Endodermal cell (in vitro differentiated cells): ENCODE results near the gene TMOD4. TPM values are rescaled to one million over a fixed set of nuclear protein-coding genes. Genes with fewer than 3 reads are reported as not detected.
A peak's percentile ranks its signal among the peaks of the same experiment; 100 is the strongest.

ENCODE experiments used
- DNase-seq: peaks from one replicate; pipeline ENCODE4 v3.0.0-alpha.2; 2017
- H3K27ac ChIP-seq: 2 replicates; pipeline ENCODE4 v1.5.1; 2013; ENCODE audit warnings: mild to moderate bottlenecking, low read depth, low read length, moderate library complexity
- H3K27me3 ChIP-seq: 2 replicates; pipeline ENCODE4 v1.6.1; 2013; ENCODE audit warnings: mild to moderate bottlenecking, low read length, moderate library complexity; ENCODE audit not compliant: insufficient read depth, control insufficient read depth, poor library complexity, severe bottlenecking
- H3K36me3 ChIP-seq: 2 replicates; pipeline ENCODE4 v1.7.0; 2013; ENCODE audit warnings: mild to moderate bottlenecking, low read length, moderate library complexity; ENCODE audit not compliant: control insufficient read depth, insufficient read depth
- H3K4me1 ChIP-seq: one replicate; pipeline ENCODE4 v1.7.0; 2013; ENCODE audit warnings: low read length; ENCODE audit not compliant: control insufficient read depth, insufficient read depth
- H3K4me3 ChIP-seq: 2 replicates; pipeline ENCODE4 v1.5.1; 2013; ENCODE audit warnings: mild to moderate bottlenecking, low read length, moderate library complexity
- H3K9ac ChIP-seq: 2 replicates; pipeline ENCODE4 v1.6.1; 2013; ENCODE audit warnings: mild to moderate bottlenecking, low read length, moderate library complexity; ENCODE audit not compliant: poor library complexity, severe bottlenecking; ENCODE audit errors: extremely low read depth
- H3K9me3 ChIP-seq: 2 replicates; pipeline ENCODE4 v1.6.1; 2013; ENCODE audit warnings: mild to moderate bottlenecking, low read length, moderate library complexity; ENCODE audit not compliant: control insufficient read depth
- H3K27ac Mint-ChIP-seq: 2 replicates; pipeline ENCODE4 v1.8.0; 2020; ENCODE audit warnings: mixed read lengths
- H3K27me3 Mint-ChIP-seq: 2 replicates; pipeline ENCODE4 v1.8.0; 2021; ENCODE audit warnings: mild to moderate bottlenecking, mixed read lengths; ENCODE audit not compliant: insufficient read depth
- H3K36me3 Mint-ChIP-seq: 2 replicates; pipeline ENCODE4 v1.8.0; 2020; ENCODE audit warnings: low read depth, mixed read lengths
- H3K4me1 Mint-ChIP-seq: 2 replicates; pipeline ENCODE4 v1.8.0; 2020; ENCODE audit warnings: mixed read lengths
- H3K4me3 Mint-ChIP-seq: 2 replicates; pipeline ENCODE4 v1.8.0; 2020; ENCODE audit warnings: mild to moderate bottlenecking, moderate library complexity, mixed read lengths
- H3K9me3 Mint-ChIP-seq: 2 replicates; pipeline ENCODE4 v1.8.0; 2020; ENCODE audit warnings: mild to moderate bottlenecking, mixed read lengths
- CTCF ChIP-seq: fragments of 200-600 bp; sonication (generic); conservative IDR thresholded peaks from 2 replicates; pipeline ENCODE4 v1.5.0; 2021; ENCODE audit warnings: antibody characterized with exemption, mild to moderate bottlenecking
- WGBS, 2 experiments: methylation state at CpG; one replicate each; pipeline versions ENCODE4 v1.1.5 to v1.1.7; 2013; ENCODE audit warnings: missing lambda C conversion rate in 2 of 2, mixed read lengths in 1 of 2; ENCODE audit not compliant: insufficient coverage in 1 of 2, insufficient read length in 1 of 2; 5-methylcytosine and 5-hydroxymethylcytosine counted together
- total RNA-seq, 2 donors: library from RNA; stranded (reverse); fragmentation: NEBNext Ultra II Directional in 1 of 2; extraction: Animal tissue kit (Norgen Biotek cat#: 25700) in 1 of 2; gene quantifications; 2 replicates in 1 of 2; 3 replicates in 1 of 2; pipeline ENCODE4 v1.2.1, GENCODE V29; 2021

TMOD4 gene
- total RNA-seq, 2 donors from 2014 or later = 1.0 to 1.9 TPM

GRCh38 chr1:151164732-151165280, 11.0 kb downstream of the TMOD4 start:
- WGBS, 2 experiments = 39 to 44% methylated on average over 8 to 11 of the region's 11 CpGs

GRCh38 chr1:151159373-151159772, 16.4 kb downstream of the TMOD4 start:
- no peak overlapping the region for H3K4me3 ChIP-seq
- peak overlapping the region; percentile 87 for H3K27ac Mint-ChIP-seq
- no peak for TF ChIP-seq CTCF
- H3K9me3 ChIP-seq = no peaks in the 10 kb centered on the region
- H3K27me3 Mint-ChIP-seq = no peaks in the 10 kb centered on the region
- H3K4me3 Mint-ChIP-seq = no peak overlapping the region
- H3K9me3 Mint-ChIP-seq = no peaks in the 10 kb centered on the region
- H3K27me3 ChIP-seq = no peaks in the 10 kb centered on the region
- peaks cover 32% of the 10 kb centered on the region for H3K36me3 Mint-ChIP-seq
- H3K4me1 Mint-ChIP-seq = peaks cover 5% of the 10 kb centered on the region
- H3K9ac ChIP-seq = no peak overlapping the region
- no peak for DNase-seq
- H3K27ac ChIP-seq = no peak overlapping the region
- H3K36me3 ChIP-seq = peaks cover 45% of the 10 kb centered on the region
- H3K4me1 ChIP-seq = no peaks in the 10 kb centered on the region

More at GRCh38 chr1:151164732-151165280, 11.0 kb downstream of the TMOD4 start:
- Histone ChIP-seq H3K9me3 (no peaks in the 10 kb centered on the region), H3K36me3 (peaks cover 38% of the 10 kb centered on the region), H3K4me3 (peak overlapping the region; percentile 95), H3K27me3 (no peaks in the 10 kb centered on the region), H3K4me1 (peaks cover 5% of the 10 kb centered on the region), H3K27ac (peak overlapping the region; percentile 42), H3K9ac (peak overlapping the region; percentile 70)
- Mint-ChIP-seq H3K27ac (peak overlapping the region; percentile 94), H3K36me3 (peaks cover 40% of the 10 kb centered on the region), H3K9me3 (no peaks in the 10 kb centered on the region), H3K4me1 (peaks cover 14% of the 10 kb centered on the region), H3K27me3 (no peaks in the 10 kb centered on the region), H3K4me3 (peak overlapping the region; percentile 91)
- no peak for TF ChIP-seq CTCF
- DNase-seq = peak; percentile 84

- peaks cover 2% of the 10 kb centered on the region for H3K4me1 Mint-ChIP-seq
- peaks cover 32% of the 10 kb centered on the region for H3K36me3 Mint-ChIP-seq
- peaks cover 45% of the 10 kb centered on the region for H3K36me3 ChIP-seq
- peak; percentile 57 for DNase-seq
- no peak overlapping the region for H3K27ac ChIP-seq
- no peaks in the 10 kb centered on the region for H3K27me3 ChIP-seq
- H3K9ac ChIP-seq = no peak overlapping the region
- peak overlapping the region; percentile 87 for H3K27ac Mint-ChIP-seq
- H3K9me3 Mint-ChIP-seq = no peaks in the 10 kb centered on the region
- no peak overlapping the region for H3K4me3 Mint-ChIP-seq
- no peaks in the 10 kb centered on the region for H3K4me1 ChIP-seq
- no peak overlapping the region for H3K4me3 ChIP-seq
- H3K27me3 Mint-ChIP-seq = no peaks in the 10 kb centered on the region
- TF ChIP-seq CTCF = peak; percentile 32
- H3K9me3 ChIP-seq = no peaks in the 10 kb centered on the region
- 94 to 96% methylated on average over 22 of the region's 22 CpGs for WGBS, 2 experiments
Measured at GRCh38 chr1:151158751-151159251, 17.0 kb downstream of the TMOD4 start.
